AG09309 (cell line): ENCODE results near the gene IL37.

Experiments used
- DNase-seq: peaks from one replicate; pipeline ENCODE4 v3.0.0-alpha.2; 2010; ENCODE audit warnings: low read depth
- H3K4me3 ChIP-seq: 2 replicates; pipeline ENCODE4 v1.5.1; 2011; ENCODE audit warnings: mild to moderate bottlenecking, low read depth, low read length, moderate library complexity; ENCODE audit not compliant: control insufficient read depth
- TF ChIP-seq, protein P1 (sequence below): IDR thresholded peaks from 2 replicates; pipeline ENCODE4 v1.5.1; 2011; ENCODE audit warnings: mild to moderate bottlenecking, low read depth, low read length, inconsistent platforms; ENCODE audit not compliant: insufficient read depth, control insufficient read depth; ENCODE audit errors: missing control alignments

The IL37 gene, protein sequence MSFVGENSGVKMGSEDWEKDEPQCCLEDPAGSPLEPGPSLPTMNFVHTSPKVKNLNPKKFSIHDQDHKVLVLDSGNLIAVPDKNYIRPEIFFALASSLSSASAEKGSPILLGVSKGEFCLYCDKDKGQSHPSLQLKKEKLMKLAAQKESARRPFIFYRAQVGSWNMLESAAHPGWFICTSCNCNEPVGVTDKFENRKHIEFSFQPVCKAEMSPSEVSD

DNA sequence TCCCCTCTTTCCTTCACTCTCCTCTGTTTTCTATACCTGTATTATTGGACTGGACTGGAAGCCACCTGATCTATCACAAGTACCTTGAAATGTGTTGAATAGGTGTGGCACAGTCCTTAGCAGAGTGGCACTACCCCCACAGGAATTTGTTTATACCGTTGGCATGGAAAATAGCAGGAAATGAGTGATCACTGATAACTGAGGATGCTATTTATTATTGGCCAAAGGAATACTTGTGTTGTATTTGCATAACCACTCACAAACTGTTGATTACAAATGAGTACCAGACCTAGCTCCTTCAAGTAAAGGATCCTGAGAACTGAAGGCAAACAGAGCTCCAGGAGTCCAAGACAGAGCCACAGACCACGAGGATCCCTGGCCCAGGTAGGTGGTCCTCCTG, at the start of gene IL37:
Gene IL37 (plus strand): TSS at position 301 of the 400 bp plus-strand sequence. CDS start 1,848 bp downstream, outside the sequence.
- TF ChIP-seq, protein P1, sequence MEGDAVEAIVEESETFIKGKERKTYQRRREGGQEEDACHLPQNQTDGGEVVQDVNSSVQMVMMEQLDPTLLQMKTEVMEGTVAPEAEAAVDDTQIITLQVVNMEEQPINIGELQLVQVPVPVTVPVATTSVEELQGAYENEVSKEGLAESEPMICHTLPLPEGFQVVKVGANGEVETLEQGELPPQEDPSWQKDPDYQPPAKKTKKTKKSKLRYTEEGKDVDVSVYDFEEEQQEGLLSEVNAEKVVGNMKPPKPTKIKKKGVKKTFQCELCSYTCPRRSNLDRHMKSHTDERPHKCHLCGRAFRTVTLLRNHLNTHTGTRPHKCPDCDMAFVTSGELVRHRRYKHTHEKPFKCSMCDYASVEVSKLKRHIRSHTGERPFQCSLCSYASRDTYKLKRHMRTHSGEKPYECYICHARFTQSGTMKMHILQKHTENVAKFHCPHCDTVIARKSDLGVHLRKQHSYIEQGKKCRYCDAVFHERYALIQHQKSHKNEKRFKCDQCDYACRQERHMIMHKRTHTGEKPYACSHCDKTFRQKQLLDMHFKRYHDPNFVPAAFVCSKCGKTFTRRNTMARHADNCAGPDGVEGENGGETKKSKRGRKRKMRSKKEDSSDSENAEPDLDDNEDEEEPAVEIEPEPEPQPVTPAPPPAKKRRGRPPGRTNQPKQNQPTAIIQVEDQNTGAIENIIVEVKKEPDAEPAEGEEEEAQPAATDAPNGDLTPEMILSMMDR, result no peak
- no peak within 1 kb of the TSS for H3K4me3 ChIP-seq
- DNase-seq, result no peak

DNA sequence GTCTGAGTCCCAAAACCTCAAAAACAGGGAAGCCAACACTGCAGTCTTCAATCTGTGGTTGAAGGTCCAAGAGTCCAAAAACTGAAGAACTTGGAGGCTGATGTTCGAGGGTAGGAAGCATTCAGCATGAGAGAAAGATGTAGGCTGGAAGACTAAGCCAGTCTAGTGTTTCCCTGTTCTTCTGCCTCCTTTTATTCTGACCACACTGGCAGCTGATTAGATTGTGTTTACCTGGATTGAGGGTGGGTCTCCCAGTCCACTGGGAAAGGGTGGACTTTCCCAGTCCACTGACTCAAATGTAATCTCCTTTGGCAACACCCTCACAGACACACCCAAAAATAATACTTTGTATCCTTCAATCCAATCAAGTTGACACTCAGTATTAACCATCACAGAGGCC, 46.9 kb upstream of the IL37 start:
- DNase-seq, result no peak
- H3K4me3 ChIP-seq, result no peak overlapping the region
- TF ChIP-seq, protein P1, result no peak

DNA sequence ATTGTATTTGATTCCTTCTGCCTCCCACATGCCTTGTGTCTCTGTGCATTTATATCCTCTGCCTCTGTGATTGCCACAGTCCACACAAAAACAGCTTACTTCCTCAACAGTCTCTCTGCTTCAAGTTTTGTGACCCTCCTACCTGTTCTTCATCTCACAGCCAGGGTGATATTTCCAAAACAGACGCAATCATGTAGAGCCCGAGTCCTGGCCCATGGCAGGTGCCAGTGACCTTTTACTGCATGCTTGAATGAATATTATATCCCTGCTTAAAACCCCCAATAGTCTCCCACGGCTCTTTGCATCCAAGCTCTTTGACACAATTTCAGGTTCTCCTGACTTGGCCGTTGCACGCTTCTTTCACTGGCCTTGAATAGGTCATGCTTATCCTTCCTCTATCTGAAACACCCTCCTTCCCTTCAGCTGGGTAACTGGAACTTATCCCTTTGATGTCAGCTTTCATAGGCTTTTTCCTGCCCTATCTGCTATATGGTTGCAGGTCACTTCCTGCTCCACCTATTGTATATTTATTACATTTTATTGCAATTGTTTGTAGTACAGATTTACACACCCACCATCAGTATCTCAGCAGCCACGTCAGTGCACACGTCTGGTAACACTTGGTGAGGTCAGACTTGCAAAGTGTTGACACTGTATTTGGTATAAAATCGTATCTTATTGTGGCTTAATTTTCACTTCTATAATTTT, 44.7 kb upstream of the IL37 start:
- TF ChIP-seq, protein P1, result no peak
- no peak overlapping the region for H3K4me3 ChIP-seq
- DNase-seq, result no peak

DNA sequence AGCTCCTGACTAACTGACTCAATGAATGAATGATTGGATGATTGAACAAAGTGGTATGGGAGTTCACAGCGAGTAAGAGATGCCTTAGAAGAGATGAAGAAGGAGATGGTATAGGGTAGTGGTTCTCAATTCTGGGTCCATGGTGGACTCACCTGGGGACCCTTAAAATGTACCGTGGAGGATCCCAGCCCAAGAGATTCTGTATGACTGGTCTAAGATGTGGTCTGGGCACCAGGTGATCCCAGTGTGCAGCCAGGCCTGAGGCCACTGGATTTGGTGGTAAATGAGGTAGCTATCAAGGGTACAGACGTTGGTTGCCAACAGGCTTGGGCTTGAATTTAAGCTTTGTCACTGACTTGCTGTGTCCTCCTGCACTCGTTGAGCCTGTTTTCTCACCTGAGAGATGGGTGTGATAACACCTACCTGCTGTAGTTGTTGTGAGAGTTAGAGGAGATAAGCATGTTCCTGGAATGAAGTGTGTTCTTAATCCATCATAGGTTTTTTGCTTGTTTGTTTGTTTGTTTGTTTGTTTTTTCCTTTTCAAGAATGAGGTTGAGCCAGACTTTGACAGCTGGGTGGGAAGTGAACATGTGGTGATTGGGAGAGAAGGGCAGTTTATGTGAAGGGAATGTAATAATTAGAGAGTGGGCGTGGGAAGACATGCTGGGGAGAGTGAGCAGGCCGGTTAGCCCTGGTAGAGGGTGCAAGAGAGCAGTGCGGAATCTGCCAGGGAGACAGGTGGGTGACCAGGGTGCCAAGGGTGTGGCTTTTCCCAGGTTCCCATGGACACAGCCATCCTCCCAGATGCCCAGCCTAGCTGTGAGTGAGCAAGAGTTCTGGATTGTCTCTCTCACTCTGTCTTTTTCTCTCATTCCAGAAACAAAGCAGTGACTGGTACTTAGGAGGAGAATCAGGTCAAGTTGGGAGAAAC, 43.0 kb upstream of the IL37 start:
- DNase-seq, result no peak
- TF ChIP-seq, protein P1, result no peak
- H3K4me3 ChIP-seq, result no peak overlapping the region

DNA sequence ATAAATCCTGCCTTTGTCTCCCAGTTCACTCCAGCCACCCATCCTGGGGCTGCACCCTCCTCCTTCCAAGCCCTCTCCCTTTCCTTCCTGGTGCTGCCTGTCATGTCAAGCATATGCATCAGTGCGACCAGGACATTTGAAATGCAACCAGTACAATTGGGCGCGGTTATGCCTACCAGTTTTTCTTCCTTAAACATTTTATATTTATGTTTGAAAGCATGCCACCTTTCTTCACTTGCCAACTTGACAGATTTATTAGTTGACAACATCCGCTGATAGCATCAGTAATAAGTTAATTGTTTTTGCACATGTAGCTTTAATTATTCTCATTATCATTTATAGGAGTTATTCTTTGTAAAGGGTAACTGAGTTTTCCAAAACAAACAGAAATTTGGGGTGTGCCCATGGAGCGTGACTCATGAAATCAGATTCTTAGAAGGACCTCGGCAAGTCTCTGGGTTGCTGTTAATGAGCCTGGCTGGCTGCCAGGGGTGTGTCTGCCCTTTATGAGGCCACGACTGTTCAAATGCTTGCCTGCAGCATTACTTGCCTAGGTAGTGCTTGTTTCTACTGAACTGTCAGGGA, 41.6 kb upstream of the IL37 start:
- no peak overlapping the region for H3K4me3 ChIP-seq
- TF ChIP-seq, protein P1, result no peak
- peak; percentile 80 for DNase-seq
